H1 (cell line): ENCODE measurements around the gene LYPD3.

ENCODE experiments used
- POLR2A ChIP-seq, 2 experiments: IDR thresholded peaks; 1 replicate in 1 of 2; 2 replicates in 1 of 2; pipeline ENCODE4 v1.6.1; 2011; ENCODE audit warnings: low read depth in 2 of 2, low read length in 2 of 2, mild to moderate bottlenecking in 2 of 2; ENCODE audit errors: control extremely low read depth in 1 of 2
- TAF1 ChIP-seq: IDR thresholded peaks from 2 replicates; pipeline ENCODE4 v1.6.1; 2011; ENCODE audit warnings: mild to moderate bottlenecking, low read depth, low read length

GRCh38 chr19:43439032-43439708 lies 26.2 kb downstream of the LYPD3 start:
- TF ChIP-seq POLR2A (IDR thresholded peaks at IDR 0.05; ENCODE audit: control extremely low read depth in 1 of 2, low read depth in 2 of 2, low read length in 2 of 2) (no peak), TAF1 (no peak)
